Tibial artery (tissue), 4 donors: Measurements from ENCODE around the gene OR10K2.

ENCODE experiments used
- DNase-seq, 2 donors: peaks; one replicate each; pipeline ENCODE4 v3.0.0-alpha.2; 2019
- H3K27ac ChIP-seq, 2 donors: fragments of 200-600 bp; sonication (generic) in 1 of 2; 1 replicate in 1 of 2; 2 replicates in 1 of 2; pipeline ENCODE4 v1.5.1; 2018 to 2019; ENCODE audit warnings: mild to moderate bottlenecking in 1 of 2
- H3K27me3 ChIP-seq, 2 donors: fragments of 200-600 bp; sonication (generic) in 1 of 2; one replicate each; pipeline versions ENCODE4 v1.5.1 to v1.6.0; 2016 to 2019
- H3K36me3 ChIP-seq, 3 donors: fragments of 200-600 bp; sonication (generic) in 2 of 3; one replicate each; pipeline ENCODE4 v1.5.1; 2016 to 2019; ENCODE audit warnings: mild to moderate bottlenecking in 2 of 3
- H3K4me1 ChIP-seq, 4 donors: fragments of 200-600 bp; sonication (generic) in 2 of 4; 1 replicate in 3 of 4; 2 replicates in 1 of 4; pipeline ENCODE4 v1.5.1; 2016 to 2019
- H3K4me3 ChIP-seq, 2 donors: fragments of 200-600 bp; sonication (generic) in 1 of 2; 1 replicate in 1 of 2; 2 replicates in 1 of 2; pipeline ENCODE4 v1.5.1; 2018 to 2019; ENCODE audit warnings: mild to moderate bottlenecking in 2 of 2
- H3K9me3 ChIP-seq, 3 donors: fragments of 200-600 bp; sonication (generic) in 1 of 3; one replicate each; pipeline ENCODE4 v1.5.1; 2016 to 2019
- CTCF ChIP-seq, 2 experiments: fragments of 200-600 bp in 1 of 2; fragments of 450-650 bp in 1 of 2; IDR thresholded peaks; one replicate each; pipeline ENCODE4 v1.5.1; 2017 to 2019; ENCODE audit warnings: antibody characterized with exemption in 2 of 2, mild to moderate bottlenecking in 1 of 2, moderate library complexity in 1 of 2
- intact Hi-C: fragments of 100-400 bp; cut with DNase I; formaldehyde crosslinking; loops from one replicate; pipeline ENCODE4 v1.15.0; 2023; ENCODE audit warnings: low total_unique reads

The OR10K2 gene

GRCh38 chr1:158417586-158417985 lies 8.5 kb downstream of the OR10K2 start:
- TF ChIP-seq CTCF (IDR thresholded peaks at IDR 0.05): no peak
- no peak overlapping the region for H3K4me3 ChIP-seq
- H3K4me1 ChIP-seq: no peaks in the 10 kb centered on the region
- H3K36me3 ChIP-seq: no peaks in the 10 kb centered on the region
- intact Hi-C loops: no loop called here
- DNase-seq: no peak
- no peak overlapping the region for H3K27ac ChIP-seq
- no peaks in the 10 kb centered on the region for H3K27me3 ChIP-seq
- no peaks in the 10 kb centered on the region for H3K9me3 ChIP-seq

GRCh38 chr1:158414651-158415345 lies 11.2 kb downstream of the OR10K2 start:
- TF ChIP-seq CTCF (IDR thresholded peaks at IDR 0.05): no peak
- H3K27me3 ChIP-seq: no peaks in the 10 kb centered on the region
- H3K9me3 ChIP-seq: no peaks in the 10 kb centered on the region
- H3K4me1 ChIP-seq: no peaks in the 10 kb centered on the region
- DNase-seq: no peak
- no peak overlapping the region for H3K4me3 ChIP-seq
- no peak overlapping the region for H3K27ac ChIP-seq
- intact Hi-C loops: no loop called here
- H3K36me3 ChIP-seq: no peaks in the 10 kb centered on the region

DNA sequence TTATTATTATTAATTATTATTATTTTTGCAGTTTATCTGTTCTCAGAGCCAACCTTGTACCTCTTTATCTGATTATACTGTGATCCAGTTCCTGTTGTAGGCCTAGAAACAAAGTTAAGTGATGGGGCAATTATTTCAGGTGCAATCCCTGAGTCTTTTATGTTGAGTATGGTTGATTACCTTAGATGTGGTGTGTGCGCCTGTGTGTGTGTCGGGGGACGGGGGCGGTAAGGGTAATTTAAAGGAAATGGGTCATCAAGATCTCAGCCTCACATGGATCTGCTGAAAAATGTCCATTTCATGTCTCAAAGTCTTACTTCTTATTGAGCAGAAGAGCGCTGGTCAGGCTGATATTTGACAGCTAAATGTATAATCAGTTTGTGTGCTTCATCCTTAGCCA lies 18.9 kb downstream of the OR10K2 start:
- intact Hi-C loops: no loop called here
- DNase-seq: no peak
- H3K9me3 ChIP-seq: no peaks in the 10 kb centered on the region

GRCh38 chr1:158400871-158401270 lies 25.2 kb downstream of the OR10K2 start:
- H3K27me3 ChIP-seq: no peaks in the 10 kb centered on the region

More for the DNA sequence above, 18.9 kb downstream of the OR10K2 start:
- no peaks in the 10 kb centered on the region for H3K27me3 ChIP-seq
- no peak overlapping the region for H3K4me3 ChIP-seq
- H3K27ac ChIP-seq: no peak overlapping the region
- no peaks in the 10 kb centered on the region for H3K36me3 ChIP-seq
- no peak for TF ChIP-seq CTCF (IDR thresholded peaks at IDR 0.05)
- H3K4me1 ChIP-seq: no peaks in the 10 kb centered on the region

GRCh38 chr1:158398818-158399514 lies 27.1 kb downstream of the OR10K2 start, which contains the start of gene OR10T2:
OR10T2 (minus strand) TSS chr1:158399466; CDS start chr1:158399466, 0 bp downstream.
- Histone ChIP-seq H3K27me3 (no peaks in the 10 kb centered on the region), H3K36me3 (no peaks in the 10 kb centered on the region), H3K4me1 (no peaks in the 10 kb centered on the region), H3K27ac (no peak within 1 kb of the TSS), H3K4me3 (no peak within 1 kb of the TSS), H3K9me3 (no peaks in the 10 kb centered on the region)
- TF ChIP-seq CTCF (IDR thresholded peaks at IDR 0.05): no peak
- intact Hi-C loops: no loop called here
- DNase-seq: no peak

More at GRCh38 chr1:158400871-158401270, 25.2 kb downstream of the OR10K2 start:
- no peak for TF ChIP-seq CTCF (IDR thresholded peaks at IDR 0.05)
- no peak overlapping the region for H3K4me3 ChIP-seq
- no peaks in the 10 kb centered on the region for H3K36me3 ChIP-seq
- H3K27ac ChIP-seq: no peak overlapping the region
- no peaks in the 10 kb centered on the region for H3K4me1 ChIP-seq
- no peak for DNase-seq
- intact Hi-C loops: no loop called here
- H3K9me3 ChIP-seq: no peaks in the 10 kb centered on the region
